Bronchial epithelial cell (primary cell): Measurements from ENCODE around the gene MYL4. TPM values are rescaled to one million over a fixed set of nuclear protein-coding genes. Genes with fewer than 3 reads are reported as not detected.
"Not testable (repeated sequence)": the region's sequence is repeated elsewhere in the genome, so short reads cannot be mapped to it uniquely, and the experiment has no call there.

Source experiments
- DNase-seq: peaks from one replicate; pipeline ENCODE4 v3.0.0-alpha.2; 2010; ENCODE audit warnings: low read depth
- FAIRE-seq: peaks from 2 replicates; lab custom pipeline; 2011; peaks lifted over from hg19 to GRCh38; lab: Jason Lieb, UNC
- H3K27me3 ChIP-seq: 2 replicates; pipeline ENCODE4 v1.5.1; 2011; ENCODE audit warnings: low read length; ENCODE audit not compliant: control insufficient read depth, insufficient read depth
- H3K36me3 ChIP-seq: 2 replicates; pipeline ENCODE4 v1.5.1; 2011; ENCODE audit warnings: low read length; ENCODE audit not compliant: control insufficient read depth, insufficient read depth
- H3K4me3 ChIP-seq: 2 replicates; pipeline ENCODE4 v1.5.1; 2011; ENCODE audit warnings: mild to moderate bottlenecking, low read depth, low read length, control low read depth
- CTCF ChIP-seq: IDR thresholded peaks from 2 replicates; pipeline ENCODE4 v1.5.1; 2011; ENCODE audit warnings: mild to moderate bottlenecking, moderate library complexity, low read length, control low read depth, inconsistent platforms; ENCODE audit not compliant: insufficient read depth, severe bottlenecking
- total RNA-seq: library from RNA; depleted of rRNA; stranded (reverse); fragments of >200 nt; gene quantifications from 2 replicates; pipeline ENCODE4 v1.2.1, GENCODE V29; 2014

MYL4 gene
- total RNA-seq = not detected in 2 replicates

- TF ChIP-seq CTCF = no peak
- FAIRE-seq (no peak), DNase-seq (no peak)
Measured at GRCh38 chr17:47208744-47209488, at the start of gene MYL4. MYL4 (plus strand) TSS chr17:47209348; CDS start chr17:47209423, 75 bp downstream.

DNA sequence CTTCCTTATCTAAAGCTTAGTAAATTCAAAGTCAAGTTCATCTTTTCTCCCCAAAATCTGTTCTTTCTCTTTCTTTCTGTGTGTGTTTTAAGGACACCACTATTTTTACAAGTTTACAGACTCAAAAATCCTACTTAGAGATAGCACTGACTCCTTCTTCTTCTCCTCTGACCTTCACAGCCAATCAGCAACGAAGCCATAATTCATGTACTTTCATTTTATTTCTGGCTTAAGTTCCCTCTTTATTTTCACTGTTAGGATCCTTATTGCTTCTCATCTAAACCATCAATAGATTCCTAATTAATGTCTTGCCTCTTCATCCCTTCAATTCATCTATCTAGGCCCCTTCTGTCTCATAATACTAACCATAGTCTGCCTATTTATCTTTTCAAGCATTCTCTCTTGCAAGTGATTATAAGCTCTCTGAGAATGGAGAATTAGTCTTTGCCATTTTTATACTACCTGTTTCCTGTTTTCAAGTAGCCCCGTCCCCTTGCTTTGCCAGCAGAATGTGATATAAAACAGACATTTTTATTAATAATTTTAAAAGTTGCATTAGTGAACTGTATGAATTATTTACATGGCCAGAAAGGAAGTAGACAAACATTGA is 47.0 kb upstream of the MYL4 start:
- FAIRE-seq (no peak), DNase-seq (no peak)
- no peak overlapping the region for H3K4me3 ChIP-seq
- no peak for TF ChIP-seq CTCF
- no peaks in the 10 kb centered on the region for H3K36me3 ChIP-seq
- H3K27me3 ChIP-seq = no peaks in the 10 kb centered on the region

More at GRCh38 chr17:47208744-47209488, at the start of gene MYL4:
- Histone ChIP-seq H3K36me3 (no peaks in the 10 kb centered on the region), H3K27me3 (no peaks in the 10 kb centered on the region), H3K4me3 (no peak within 1 kb of the TSS)

GRCh38 chr17:47164263-47164662 is 44.9 kb upstream of the MYL4 start:
- no peak for DNase-seq
- no peak for TF ChIP-seq CTCF
- Histone ChIP-seq H3K36me3 (peaks cover 3% of the 10 kb centered on the region), H3K4me3 (no peak overlapping the region), H3K27me3 (no peaks in the 10 kb centered on the region)
- no peak for FAIRE-seq

DNA sequence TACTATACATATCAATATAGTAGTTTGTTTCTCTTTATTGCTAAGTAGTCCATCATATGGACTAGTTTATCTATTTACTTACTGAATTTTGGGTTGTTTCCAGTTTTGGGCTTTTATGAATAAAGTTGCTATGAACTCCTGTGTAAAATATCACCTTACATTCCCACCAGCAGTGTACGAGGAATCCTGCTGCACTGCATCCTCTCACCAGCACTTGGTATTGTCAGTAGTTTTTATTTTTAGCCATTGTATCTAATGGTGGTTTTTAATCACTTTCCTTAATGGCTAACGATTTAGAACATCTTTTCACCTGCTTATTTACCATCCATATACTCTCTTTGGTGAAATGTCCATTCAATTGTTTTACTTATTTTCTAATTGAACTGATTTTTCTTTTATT is 44.0 kb upstream of the MYL4 start:
- H3K27me3 ChIP-seq = no peaks in the 10 kb centered on the region
- FAIRE-seq (no peak), DNase-seq (no peak)
- H3K4me3 ChIP-seq = no peak overlapping the region
- H3K36me3 ChIP-seq = peaks cover 3% of the 10 kb centered on the region
- TF ChIP-seq CTCF = no peak

DNA sequence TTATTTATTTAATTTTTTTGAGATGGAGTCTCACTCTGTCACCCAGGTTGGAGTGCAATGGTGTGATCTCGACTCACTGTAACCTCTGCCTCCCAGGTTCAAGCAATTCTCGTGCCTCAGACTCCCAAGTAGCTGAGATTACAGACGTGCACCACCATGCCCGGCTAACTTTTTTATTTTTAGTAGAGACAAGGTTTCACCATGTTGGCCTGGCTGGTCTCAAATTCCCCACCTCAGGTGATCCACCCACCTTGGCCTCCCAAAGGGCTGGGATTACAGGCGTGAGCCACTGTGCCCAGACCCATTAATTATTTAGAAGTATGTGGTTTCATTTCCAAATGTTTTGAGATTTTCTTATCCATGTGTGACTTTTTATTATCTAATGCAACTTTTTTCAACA is 42.3 kb upstream of the MYL4 start:
- FAIRE-seq, H3K27me3 ChIP-seq, H3K4me3 ChIP-seq, DNase-seq, H3K36me3 ChIP-seq: not testable (repeated sequence)

GRCh38 chr17:47168896-47169295 is 40.3 kb upstream of the MYL4 start:
- DNase-seq, H3K36me3 ChIP-seq, H3K4me3 ChIP-seq, H3K27me3 ChIP-seq, FAIRE-seq: not testable (repeated sequence)
